PFSK-1 (cell line): ENCODE results near the gene ABCC8.

Experiments
- POLR2AphosphoS5 ChIP-seq: IDR thresholded peaks from 2 replicates; pipeline ENCODE4 v1.6.1; 2012; ENCODE audit warnings: low read depth, mild to moderate bottlenecking, control low read depth, low read length, moderate library complexity
- REST ChIP-seq, 2 experiments: IDR thresholded peaks; 2 replicates each; pipeline versions ENCODE4 v1.6.1 to v1.8.0; 2011 to 2012; ENCODE audit warnings: low read depth in 2 of 2, low read length in 2 of 2, control low read depth in 1 of 2, inconsistent platforms in 1 of 2, mild to moderate bottlenecking in 1 of 2, moderate library complexity in 1 of 2; ENCODE audit not compliant: insufficient read depth in 1 of 2
- SIN3A ChIP-seq: IDR thresholded peaks from 2 replicates; pipeline ENCODE4 v1.6.1; 2012; ENCODE audit warnings: mild to moderate bottlenecking, low read length, moderate library complexity, borderline replicate concordance; ENCODE audit not compliant: insufficient read depth
- TAF1 ChIP-seq: IDR thresholded peaks from 2 replicates; pipeline ENCODE4 v1.6.1; 2012; ENCODE audit warnings: low read length, control low read depth, borderline replicate concordance; ENCODE audit not compliant: insufficient read depth

- TF ChIP-seq REST (IDR thresholded peaks at IDR 0.05; ENCODE audit: insufficient read depth in 1 of 2, low read depth in 2 of 2, low read length in 2 of 2) (no peak), POLR2AphosphoS5 (no peak), SIN3A (no peak), TAF1 (no peak)
Measured at GRCh38 chr11:17428925-17429324, 47.7 kb downstream of the ABCC8 start.
